SKM-1 treated with dmso at 0.1 percent for 144 hours (cell line): Measurements from ENCODE around the gene SLITRK1.

Source experiments
- DNase-seq: peaks from one replicate; lab custom pipeline; 2025; ENCODE audit not compliant: unreplicated experiment; lab: John Stamatoyannopoulos, UW

The SLITRK1 gene

GRCh38 chr13:83876546-83876945, 5.7 kb downstream of the SLITRK1 start:
- DNase-seq = no peak

DNA sequence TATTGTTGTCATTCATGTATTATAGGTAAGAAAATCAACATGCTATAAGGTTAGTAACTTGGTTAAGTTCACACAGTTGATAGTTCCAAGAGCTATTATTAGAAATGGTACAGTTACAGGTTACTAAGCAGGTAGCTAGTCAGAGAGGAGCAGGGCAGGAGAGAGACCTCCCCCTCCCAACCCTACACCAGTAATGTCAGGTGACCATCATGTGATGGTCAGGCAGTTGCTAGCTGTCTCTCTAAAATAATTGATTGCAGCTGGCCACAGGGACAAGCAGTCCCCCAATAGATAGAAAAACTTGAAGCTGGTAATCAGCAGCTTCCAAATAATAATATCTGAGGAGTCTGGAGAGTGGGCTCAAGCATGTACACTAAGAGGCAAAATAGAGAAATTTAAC, 14.6 kb downstream of the SLITRK1 start:
- no peak for DNase-seq

DNA sequence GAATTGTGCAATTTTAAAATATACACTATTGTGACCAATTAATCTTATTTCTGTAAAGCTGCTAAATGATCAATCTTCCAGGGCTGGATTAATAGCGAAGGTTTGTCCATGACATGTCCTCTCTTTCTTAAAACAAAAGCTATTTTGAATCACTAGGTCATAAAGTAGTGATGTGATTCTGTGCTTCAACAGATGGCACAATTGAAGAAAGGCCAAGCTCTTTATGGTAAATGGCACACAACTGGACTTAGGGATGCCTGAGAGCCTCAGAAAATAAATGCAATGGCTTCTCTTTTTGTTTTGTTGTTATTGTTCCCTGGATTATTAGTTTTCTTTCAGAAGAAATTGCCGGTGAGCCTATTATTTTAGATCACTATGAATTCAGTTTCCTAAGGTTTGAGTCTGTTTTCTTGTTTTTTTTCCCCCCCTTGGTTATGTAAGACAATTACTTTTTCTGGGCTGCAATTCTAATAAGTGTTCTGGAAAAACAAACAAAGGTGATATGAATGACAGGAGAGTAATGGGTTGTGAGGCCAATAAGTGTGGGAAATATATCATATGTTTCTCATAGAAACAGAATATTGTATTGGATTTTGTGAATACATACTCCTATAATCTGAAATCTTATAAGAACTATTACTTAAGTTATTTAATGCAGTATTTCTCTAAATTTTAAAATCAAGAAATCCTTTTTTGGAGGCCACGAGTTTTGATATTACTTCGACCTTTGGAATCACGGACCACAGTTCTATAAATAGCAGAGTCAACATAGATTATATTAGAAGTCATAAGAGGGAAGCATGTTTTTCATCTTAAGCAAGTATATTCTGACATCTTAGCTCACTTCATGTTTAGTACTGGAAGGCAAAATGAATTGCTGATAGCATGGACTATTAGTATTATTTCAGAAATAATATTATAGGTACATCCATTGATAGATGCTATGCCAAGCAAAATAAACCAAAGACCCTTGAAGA, 16.8 kb downstream of the SLITRK1 start:
- DNase-seq = no peak

GRCh38 chr13:83853771-83854170, 28.5 kb downstream of the SLITRK1 start:
- no peak for DNase-seq

- DNase-seq = no peak
Measured at GRCh38 chr13:83845106-83845505, 37.2 kb downstream of the SLITRK1 start.

- DNase-seq = no peak
Measured at GRCh38 chr13:83839146-83839545, 43.1 kb downstream of the SLITRK1 start.

- no peak for DNase-seq
Measured at GRCh38 chr13:83831796-83832195, 50.5 kb downstream of the SLITRK1 start.

DNA sequence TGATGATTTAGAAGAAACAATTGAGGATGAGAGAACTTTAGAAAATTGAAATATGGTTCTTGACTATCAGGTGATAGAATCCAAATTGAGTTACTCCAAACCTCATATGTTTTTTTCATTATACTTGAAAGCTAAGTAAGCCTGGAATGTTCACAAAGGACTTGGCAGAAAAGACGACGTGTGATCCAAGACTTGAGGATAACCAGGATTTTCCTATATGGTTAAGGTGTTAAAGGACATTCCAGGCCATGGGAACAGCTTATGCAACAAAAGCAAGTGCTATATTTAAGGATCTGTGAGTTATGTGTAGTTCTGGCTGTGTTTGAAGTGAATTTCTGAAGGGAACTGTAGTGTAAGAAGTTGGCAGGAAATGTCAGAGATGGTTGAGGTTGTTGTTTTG, 52.5 kb downstream of the SLITRK1 start:
- DNase-seq = no peak

GRCh38 chr13:83827338-83827737, 54.9 kb downstream of the SLITRK1 start:
- no peak for DNase-seq
